ENCODE measurements around the gene SLC1A5. TPM values are rescaled to one million over a fixed set of nuclear protein-coding genes. Genes with fewer than 3 reads are reported as not detected.

Gene SLC1A5
- total RNA-seq, 4 donors from 2014 or later: 19.8 to 104 (median 91.4) TPM

DNA sequence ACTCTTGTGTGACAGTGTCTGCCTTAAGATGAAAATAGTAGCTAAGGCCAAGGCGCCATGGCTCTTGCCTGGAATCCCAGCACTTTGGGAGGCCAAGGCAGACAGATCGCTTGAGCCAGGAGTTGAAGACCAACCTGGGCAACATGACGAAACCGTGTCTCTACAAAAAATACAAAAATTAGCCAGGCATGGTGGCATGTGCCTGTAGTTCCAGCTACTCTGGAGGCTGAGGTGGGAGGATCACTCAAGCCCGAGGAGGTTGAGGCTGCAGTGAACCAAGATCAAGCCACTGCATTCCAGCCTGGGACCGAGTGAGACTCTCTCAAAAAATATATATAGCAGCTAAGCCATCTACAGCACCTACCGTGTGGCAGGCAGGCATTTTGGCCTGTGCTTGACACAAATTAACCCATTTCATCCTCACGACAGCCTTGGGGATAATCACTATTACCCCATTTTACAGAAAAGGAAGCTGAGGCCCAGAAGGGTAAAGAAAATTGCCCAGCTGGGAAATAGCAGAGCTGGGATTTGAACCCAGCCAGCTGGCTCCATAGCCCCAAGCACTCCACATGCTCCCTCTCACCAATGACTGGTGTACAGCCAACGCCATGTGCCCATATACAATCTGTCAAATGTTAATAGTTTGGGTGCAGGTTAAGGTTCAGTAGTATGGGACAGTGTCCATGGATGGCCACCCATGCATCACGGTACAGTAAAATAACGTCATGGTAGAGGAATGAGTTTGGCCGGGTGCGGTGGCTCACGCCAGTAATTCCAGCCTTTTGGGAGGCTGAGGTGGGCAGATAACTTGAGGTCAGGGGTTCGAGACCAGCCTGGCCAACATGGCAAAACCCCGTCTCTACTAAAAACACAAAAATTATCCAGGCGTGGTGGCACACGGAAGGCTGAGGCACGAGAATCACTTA is 3.1 kb downstream of the SLC1A5 start:
- H3K4me3 ChIP-seq: peak overlapping the region in 3 of 4 donors; percentile 74 to 87 (median 85)
- in situ Hi-C loops (cut with MboI; ENCODE audit: low pct_ligation_motif_present in 1 of 4, low pct_unique_long_range_greater_than_20kb in 1 of 4, low sequenced_read_pairs in 3 of 4) (no loop called here), intact Hi-C loops (cut with DNase I; ENCODE audit: low total_unique reads) (no loop called here)
- DNase-seq: no peak
- peaks cover 0 to 22% (median 7%) of the 10 kb centered on the region in 4 donors for H3K36me3 ChIP-seq
- TF ChIP-seq, protein P1, sequence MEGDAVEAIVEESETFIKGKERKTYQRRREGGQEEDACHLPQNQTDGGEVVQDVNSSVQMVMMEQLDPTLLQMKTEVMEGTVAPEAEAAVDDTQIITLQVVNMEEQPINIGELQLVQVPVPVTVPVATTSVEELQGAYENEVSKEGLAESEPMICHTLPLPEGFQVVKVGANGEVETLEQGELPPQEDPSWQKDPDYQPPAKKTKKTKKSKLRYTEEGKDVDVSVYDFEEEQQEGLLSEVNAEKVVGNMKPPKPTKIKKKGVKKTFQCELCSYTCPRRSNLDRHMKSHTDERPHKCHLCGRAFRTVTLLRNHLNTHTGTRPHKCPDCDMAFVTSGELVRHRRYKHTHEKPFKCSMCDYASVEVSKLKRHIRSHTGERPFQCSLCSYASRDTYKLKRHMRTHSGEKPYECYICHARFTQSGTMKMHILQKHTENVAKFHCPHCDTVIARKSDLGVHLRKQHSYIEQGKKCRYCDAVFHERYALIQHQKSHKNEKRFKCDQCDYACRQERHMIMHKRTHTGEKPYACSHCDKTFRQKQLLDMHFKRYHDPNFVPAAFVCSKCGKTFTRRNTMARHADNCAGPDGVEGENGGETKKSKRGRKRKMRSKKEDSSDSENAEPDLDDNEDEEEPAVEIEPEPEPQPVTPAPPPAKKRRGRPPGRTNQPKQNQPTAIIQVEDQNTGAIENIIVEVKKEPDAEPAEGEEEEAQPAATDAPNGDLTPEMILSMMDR (IDR thresholded peaks at IDR 0.05): no peak
- TF ChIP-seq POLR2AphosphoS5 (IDR thresholded peaks at IDR 0.05) (no peak), EP300 (IDR thresholded peaks at IDR 0.05; ENCODE audit: low read depth) (no peak), POLR2A (IDR thresholded peaks at IDR 0.05) (no peak)
- WGBS, 2 donors (ENCODE audit: low coverage in 1 of 2): 51 to 62% methylated on average over 9 to 19 of the region's 19 CpGs
- peak overlapping the region; percentile 93 to 96 (median 95) for H3K27ac ChIP-seq
- peaks cover 2 to 39% (median 30%) of the 10 kb centered on the region in 4 donors for H3K4me1 ChIP-seq
- no peaks in the 10 kb centered on the region for H3K27me3 ChIP-seq
- H3K9me3 ChIP-seq: no peaks in the 10 kb centered on the region

DNA sequence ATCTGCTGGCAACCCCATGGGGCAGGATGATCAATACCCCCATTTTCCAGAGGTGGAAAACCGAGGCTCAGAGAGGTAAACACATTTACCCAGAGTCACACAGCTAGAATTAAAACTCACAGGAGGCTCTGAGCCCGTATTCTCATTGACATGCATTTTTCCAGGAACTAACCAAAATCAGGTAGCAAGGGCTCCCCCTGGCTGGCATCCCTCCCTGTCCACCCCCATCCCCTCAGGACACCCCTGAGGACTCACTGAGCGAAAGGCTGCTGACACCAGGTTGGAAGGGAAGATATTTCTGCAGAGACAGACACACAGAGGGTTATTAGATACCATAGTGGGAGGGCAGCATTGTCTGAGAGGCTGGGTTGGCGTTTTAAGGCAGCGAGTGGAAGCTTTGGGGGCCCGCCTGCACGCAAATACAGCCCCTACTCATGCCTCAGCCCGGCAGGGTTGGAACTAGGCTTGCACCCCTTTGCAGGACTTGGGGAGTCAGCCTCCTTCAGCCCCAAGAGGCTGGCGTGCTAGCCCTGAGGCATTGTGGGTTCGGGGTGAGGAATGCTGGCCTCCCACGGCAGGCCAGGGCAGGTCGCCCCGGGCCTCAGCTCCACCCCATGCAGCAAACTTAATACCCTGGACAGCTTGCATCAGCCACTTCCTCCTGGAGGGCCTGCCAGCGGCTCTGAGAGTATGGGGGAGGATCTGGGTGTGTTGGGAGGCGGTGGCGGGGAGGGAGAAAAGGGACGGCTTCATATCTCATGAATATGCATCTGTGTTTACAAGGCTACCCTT is 3.9 kb downstream of the SLC1A5 start:
- WGBS, 2 donors (ENCODE audit: low coverage in 1 of 2): 26 to 40% methylated on average over 1 to 12 of the region's 17 CpGs
- H3K27me3 ChIP-seq: no peaks in the 10 kb centered on the region
- TF ChIP-seq POLR2AphosphoS5 (IDR thresholded peaks at IDR 0.05): peak; percentile 26 to 80 (median 37)
- TF ChIP-seq EP300 (IDR thresholded peaks at IDR 0.05; ENCODE audit: low read depth): no peak
- TF ChIP-seq, protein P1 (IDR thresholded peaks at IDR 0.05): peak in 2 of 5 experiments; percentile 5 to 12
- TF ChIP-seq POLR2A (IDR thresholded peaks at IDR 0.05): peak; percentile 20
- peaks cover 2 to 39% (median 30%) of the 10 kb centered on the region in 4 donors for H3K4me1 ChIP-seq
- H3K4me3 ChIP-seq: peak overlapping the region in 3 of 4 donors; percentile 5 to 87 (median 25)
- peaks cover 0 to 25% (median 7%) of the 10 kb centered on the region in 4 donors for H3K36me3 ChIP-seq
- intact Hi-C loops (cut with DNase I; ENCODE audit: low total_unique reads) (no loop called here), in situ Hi-C loops (cut with MboI; ENCODE audit: low pct_ligation_motif_present in 1 of 4, low pct_unique_long_range_greater_than_20kb in 1 of 4, low sequenced_read_pairs in 3 of 4) (no loop called here)
- H3K9me3 ChIP-seq: no peaks in the 10 kb centered on the region
- peak; percentile 89 for DNase-seq
- H3K27ac ChIP-seq: peak overlapping the region; percentile 93 to 96 (median 95)

GRCh38 chr19:46783670-46784069 is 4.7 kb downstream of the SLC1A5 start:
- peaks cover 0 to 30% (median 8%) of the 10 kb centered on the region in 4 donors for H3K36me3 ChIP-seq
- TF ChIP-seq, protein P1 (IDR thresholded peaks at IDR 0.05): no peak
- TF ChIP-seq POLR2A (IDR thresholded peaks at IDR 0.05) (no peak), POLR2AphosphoS5 (IDR thresholded peaks at IDR 0.05) (no peak), EP300 (IDR thresholded peaks at IDR 0.05; ENCODE audit: low read depth) (no peak)

More at GRCh38 chr19:46783670-46784069, 4.7 kb downstream of the SLC1A5 start:
- Histone ChIP-seq H3K27ac (peak overlapping the region; percentile 93 to 96 (median 95)), H3K4me1 (peaks cover under 1 to 38% (median 30%) of the 10 kb centered on the region in 4 donors), H3K9me3 (no peaks in the 10 kb centered on the region), H3K27me3 (no peaks in the 10 kb centered on the region), H3K4me3 (no peak overlapping the region)
- 63% methylated on average over 2 of the region's 2 CpGs for WGBS, 2 donors (ENCODE audit: low coverage in 1 of 2)
- intact Hi-C loops (cut with DNase I; ENCODE audit: low total_unique reads) (no loop called here), in situ Hi-C loops (cut with MboI; ENCODE audit: low pct_ligation_motif_present in 1 of 4, low pct_unique_long_range_greater_than_20kb in 1 of 4, low sequenced_read_pairs in 3 of 4) (no loop called here)
- no peak for DNase-seq
